ENCODE measurements around the gene RNF19B.

RNF19B gene

GRCh38 chr1:32897082-32898049, 67.2 kb downstream of the RNF19B start:
- no peak overlapping the region for H3K27ac ChIP-seq
- TF ChIP-seq CTCF (conservative IDR thresholded peaks at IDR 0.05): no peak
- no peak for TF ChIP-seq ZFX (IDR thresholded peaks at IDR 0.05)

- TF ChIP-seq CTCF (conservative IDR thresholded peaks at IDR 0.05) (no peak), ZFX (IDR thresholded peaks at IDR 0.05) (no peak)
- H3K27ac ChIP-seq: no peak overlapping the region
Observed at GRCh38 chr1:32896451-32896850, 68.2 kb downstream of the RNF19B start.

GRCh38 chr1:32895325-32896215, 69.0 kb downstream of the RNF19B start:
- TF ChIP-seq ZFX (IDR thresholded peaks at IDR 0.05): no peak
- TF ChIP-seq CTCF (conservative IDR thresholded peaks at IDR 0.05): no peak
- H3K27ac ChIP-seq: no peak overlapping the region

GRCh38 chr1:32894681-32895080, 69.9 kb downstream of the RNF19B start:
- no peak for TF ChIP-seq CTCF (conservative IDR thresholded peaks at IDR 0.05)
- no peak for TF ChIP-seq ZFX (IDR thresholded peaks at IDR 0.05)
- no peak overlapping the region for H3K27ac ChIP-seq

- no peak overlapping the region for H3K27ac ChIP-seq
- TF ChIP-seq CTCF (conservative IDR thresholded peaks at IDR 0.05) (no peak), ZFX (IDR thresholded peaks at IDR 0.05) (no peak)
Observed at GRCh38 chr1:32894019-32894600, 70.5 kb downstream of the RNF19B start.

GRCh38 chr1:32893198-32894018, 71.2 kb downstream of the RNF19B start:
- no peak overlapping the region for H3K27ac ChIP-seq
- no peak for TF ChIP-seq ZFX (IDR thresholded peaks at IDR 0.05)
- no peak; the same call in 1 of the 2 replicates for TF ChIP-seq CTCF (conservative IDR thresholded peaks at IDR 0.05)

Measured in C4-2B (cell line).